ENCODE measurements around the gene KIF2A. TPM values are rescaled to one million over a fixed set of nuclear protein-coding genes. Genes with fewer than 3 reads are reported as not detected.
"Not testable (repeated sequence)": the region's sequence is repeated elsewhere in the genome, so short reads cannot be mapped to it uniquely, and the experiment has no call there.

KIF2A gene
- total and polyA plus RNA-seq, 2 experiments from 2014 or later: 35.4 to 35.5 TPM

DNA sequence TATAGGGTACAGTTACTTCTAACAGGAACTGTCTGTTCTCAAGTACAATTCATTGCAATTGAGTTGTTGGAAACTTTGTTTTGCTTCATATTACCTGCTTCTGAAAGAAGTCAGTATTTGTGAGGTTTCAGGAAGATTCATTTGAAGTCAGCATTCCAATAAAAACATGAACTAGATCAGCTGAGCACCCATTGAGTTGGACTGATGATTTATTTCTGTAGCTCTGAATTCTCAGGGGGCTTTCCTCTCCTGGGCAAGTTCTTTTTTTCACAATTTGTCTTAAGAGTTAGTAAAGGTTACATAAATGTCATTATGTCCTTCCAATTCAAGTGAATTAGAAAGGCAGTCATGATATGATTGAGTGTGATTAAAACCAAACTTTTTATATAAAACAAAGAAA is 16.2 kb upstream of the KIF2A start:
- H3K4me1 ChIP-seq (ENCODE audit: low read depth): no peaks in the 10 kb centered on the region
- DNase-seq (ENCODE audit: low read depth in 1 of 2, low spot score in 1 of 2): no peak
- no peaks in the 10 kb centered on the region for H3K27me3 ChIP-seq
- TF ChIP-seq, protein P1, sequence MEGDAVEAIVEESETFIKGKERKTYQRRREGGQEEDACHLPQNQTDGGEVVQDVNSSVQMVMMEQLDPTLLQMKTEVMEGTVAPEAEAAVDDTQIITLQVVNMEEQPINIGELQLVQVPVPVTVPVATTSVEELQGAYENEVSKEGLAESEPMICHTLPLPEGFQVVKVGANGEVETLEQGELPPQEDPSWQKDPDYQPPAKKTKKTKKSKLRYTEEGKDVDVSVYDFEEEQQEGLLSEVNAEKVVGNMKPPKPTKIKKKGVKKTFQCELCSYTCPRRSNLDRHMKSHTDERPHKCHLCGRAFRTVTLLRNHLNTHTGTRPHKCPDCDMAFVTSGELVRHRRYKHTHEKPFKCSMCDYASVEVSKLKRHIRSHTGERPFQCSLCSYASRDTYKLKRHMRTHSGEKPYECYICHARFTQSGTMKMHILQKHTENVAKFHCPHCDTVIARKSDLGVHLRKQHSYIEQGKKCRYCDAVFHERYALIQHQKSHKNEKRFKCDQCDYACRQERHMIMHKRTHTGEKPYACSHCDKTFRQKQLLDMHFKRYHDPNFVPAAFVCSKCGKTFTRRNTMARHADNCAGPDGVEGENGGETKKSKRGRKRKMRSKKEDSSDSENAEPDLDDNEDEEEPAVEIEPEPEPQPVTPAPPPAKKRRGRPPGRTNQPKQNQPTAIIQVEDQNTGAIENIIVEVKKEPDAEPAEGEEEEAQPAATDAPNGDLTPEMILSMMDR (IDR thresholded peaks at IDR 0.05; ENCODE audit: low read depth, low read length): no peak
- no peak overlapping the region for H3K4me3 ChIP-seq
- no peaks in the 10 kb centered on the region for H3K9me3 ChIP-seq (ENCODE audit: low read depth)
- H3K36me3 ChIP-seq: no peaks in the 10 kb centered on the region
- H3K27ac ChIP-seq: no peak overlapping the region

DNA sequence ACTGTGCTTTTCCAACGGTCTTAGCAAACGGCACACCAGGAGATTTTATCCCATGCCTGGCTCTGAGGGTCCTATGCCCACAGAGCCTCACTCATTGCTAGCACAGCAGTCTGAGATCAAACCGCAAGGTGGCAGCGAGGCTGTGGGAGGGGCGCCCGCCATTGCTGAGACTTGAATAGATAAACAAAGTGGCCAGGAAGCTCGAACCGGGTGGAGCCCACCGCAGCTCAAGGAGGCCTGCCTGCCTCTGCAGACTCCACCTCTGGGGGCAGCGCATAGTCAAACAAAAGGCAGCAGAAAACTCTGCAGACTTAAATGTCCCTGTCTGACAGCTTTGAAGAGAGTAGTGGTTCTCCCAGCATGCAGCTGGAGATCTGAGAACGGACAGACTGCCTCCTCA is 14.2 kb upstream of the KIF2A start:
- H3K27ac ChIP-seq; H3K4me3 ChIP-seq; H3K9me3 ChIP-seq (ENCODE audit: low read depth); H3K36me3 ChIP-seq; H3K27me3 ChIP-seq; DNase-seq (ENCODE audit: low read depth in 1 of 2, low spot score in 1 of 2); H3K4me1 ChIP-seq (ENCODE audit: low read depth): not testable (repeated sequence)

DNA sequence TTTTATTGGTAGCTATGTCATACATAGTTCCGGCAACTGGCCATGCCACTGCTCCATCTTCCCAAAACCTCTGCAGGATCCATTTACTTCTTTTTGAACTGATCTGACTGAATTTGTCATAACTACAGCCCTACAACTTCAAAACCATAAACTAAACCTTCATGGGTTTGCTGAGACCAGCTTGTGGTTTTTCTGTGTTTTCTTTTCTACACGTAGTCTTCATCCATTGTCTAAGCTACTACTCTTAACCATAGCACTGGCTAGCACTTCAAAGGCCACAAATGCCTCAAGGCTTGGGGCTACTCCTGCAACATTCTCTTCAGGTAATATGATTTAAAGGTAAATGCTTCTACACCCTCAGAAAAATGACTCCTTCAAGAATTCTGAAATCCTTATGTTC is 9.0 kb upstream of the KIF2A start:
- TF ChIP-seq, protein P1 (IDR thresholded peaks at IDR 0.05; ENCODE audit: low read depth, low read length): no peak
- H3K27me3 ChIP-seq: no peaks in the 10 kb centered on the region
- no peak for DNase-seq (ENCODE audit: low read depth in 1 of 2, low spot score in 1 of 2)
- H3K27ac ChIP-seq: no peak overlapping the region
- no peak overlapping the region for H3K4me3 ChIP-seq
- H3K4me1 ChIP-seq (ENCODE audit: low read depth): no peaks in the 10 kb centered on the region
- no peaks in the 10 kb centered on the region for H3K36me3 ChIP-seq
- no peaks in the 10 kb centered on the region for H3K9me3 ChIP-seq (ENCODE audit: low read depth)

DNA sequence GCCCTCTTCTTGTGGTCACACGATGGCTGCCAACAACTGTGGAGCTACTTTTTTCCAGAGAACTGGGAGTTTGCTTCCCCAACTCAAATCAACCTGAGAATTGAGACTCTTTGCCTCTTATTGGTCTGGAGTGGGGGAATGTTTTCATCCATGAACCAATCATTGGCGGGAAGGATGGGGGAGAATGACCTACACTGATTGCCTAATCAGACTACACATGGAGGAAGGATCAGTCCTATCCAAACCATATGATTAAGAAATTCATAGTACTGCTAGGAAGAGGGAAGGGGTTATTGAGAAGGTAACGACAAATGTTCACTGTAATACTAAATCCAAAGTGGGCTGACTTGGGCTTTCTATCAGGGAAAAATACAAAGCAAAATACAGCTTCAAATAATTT is 7.9 kb upstream of the KIF2A start:
- Histone ChIP-seq H3K27ac (no peak overlapping the region), H3K36me3 (no peaks in the 10 kb centered on the region), H3K4me1 (ENCODE audit: low read depth) (no peaks in the 10 kb centered on the region), H3K4me3 (no peak overlapping the region), H3K9me3 (ENCODE audit: low read depth) (no peaks in the 10 kb centered on the region), H3K27me3 (no peaks in the 10 kb centered on the region)
- TF ChIP-seq, protein P1 (IDR thresholded peaks at IDR 0.05; ENCODE audit: low read depth, low read length): no peak
- no peak for DNase-seq (ENCODE audit: low read depth in 1 of 2, low spot score in 1 of 2)

DNA sequence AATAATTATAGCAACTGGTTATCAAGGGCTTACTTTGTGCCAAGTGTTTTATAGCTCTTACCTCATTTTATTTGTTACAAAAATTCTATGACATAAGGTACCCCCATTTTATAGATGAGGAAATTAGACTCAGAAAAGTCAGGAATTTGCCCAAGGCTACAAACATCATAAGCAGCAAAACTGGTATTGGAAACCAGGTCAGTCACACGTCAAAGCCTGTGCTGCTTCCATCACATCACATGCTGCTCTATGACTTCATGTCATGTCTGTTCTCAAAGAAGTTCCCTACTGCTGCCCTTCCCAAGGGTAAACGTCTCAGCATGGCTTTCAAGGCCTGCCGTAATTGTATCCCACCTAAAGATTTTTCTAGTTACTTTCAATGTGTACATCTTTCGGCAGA is 6.9 kb upstream of the KIF2A start:
- TF ChIP-seq, protein P1 (IDR thresholded peaks at IDR 0.05; ENCODE audit: low read depth, low read length): no peak
- Histone ChIP-seq H3K9me3 (ENCODE audit: low read depth) (no peaks in the 10 kb centered on the region), H3K27ac (no peak overlapping the region), H3K4me3 (no peak overlapping the region), H3K36me3 (no peaks in the 10 kb centered on the region), H3K4me1 (ENCODE audit: low read depth) (no peaks in the 10 kb centered on the region), H3K27me3 (no peaks in the 10 kb centered on the region)
- no peak for DNase-seq (ENCODE audit: low read depth in 1 of 2, low spot score in 1 of 2)

DNA sequence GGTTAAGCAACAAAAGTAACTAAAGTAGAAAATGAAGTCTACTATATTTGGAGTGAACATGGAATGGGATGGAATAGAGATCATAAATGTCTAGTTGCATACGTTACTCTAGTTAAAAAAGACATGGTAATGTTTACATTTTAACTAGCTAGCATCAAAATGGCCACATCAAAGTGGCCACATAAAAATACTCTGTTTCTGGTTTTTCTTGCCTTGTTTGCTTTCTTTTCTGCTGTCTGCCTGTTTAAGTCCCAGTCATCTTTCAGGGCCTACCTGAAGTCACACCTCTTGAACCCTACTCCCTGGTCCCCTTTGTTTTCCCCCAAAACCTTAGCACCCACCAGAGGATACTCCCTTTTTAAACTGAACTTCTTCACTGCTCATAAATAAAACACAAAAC is 6.4 kb upstream of the KIF2A start:
- TF ChIP-seq, protein P1 (IDR thresholded peaks at IDR 0.05; ENCODE audit: low read depth, low read length): no peak
- Histone ChIP-seq H3K27me3 (no peaks in the 10 kb centered on the region), H3K4me3 (no peak overlapping the region), H3K4me1 (ENCODE audit: low read depth) (no peaks in the 10 kb centered on the region), H3K9me3 (ENCODE audit: low read depth) (no peaks in the 10 kb centered on the region), H3K36me3 (no peaks in the 10 kb centered on the region), H3K27ac (no peak overlapping the region)
- DNase-seq (ENCODE audit: low read depth in 1 of 2, low spot score in 1 of 2): no peak

Data from cardiac muscle cell (in vitro differentiated cells and primary cell).